Activated CD4-positive, CD25-positive, alpha-beta regulatory T cell (primary cell): ENCODE measurements around the gene FKTN.

ENCODE experiments used
- DNase-seq, 4 experiments: peaks; one replicate each; lab custom pipeline; 2025; lab: John Stamatoyannopoulos, UW

FKTN gene

DNA sequence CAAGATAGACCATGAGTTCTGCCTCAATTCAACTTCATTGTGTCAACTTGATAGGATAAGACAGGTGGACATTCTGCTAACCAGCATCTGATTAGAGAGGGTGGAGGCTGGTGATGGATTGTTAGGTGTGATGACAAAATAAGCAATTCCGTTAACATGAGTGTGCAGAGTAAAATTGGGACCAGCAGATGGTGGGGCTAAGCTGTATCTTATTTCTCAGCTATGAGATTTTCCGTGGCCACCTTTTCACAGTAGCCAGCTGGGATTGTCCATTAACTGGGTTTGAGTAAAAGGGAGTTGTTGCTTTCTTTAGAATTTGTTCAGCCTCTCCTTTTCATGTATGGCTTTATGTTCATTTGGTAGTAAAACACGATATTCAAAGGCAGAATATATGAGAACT is 75.5 kb downstream of the FKTN start:
- DNase-seq: no peak

DNA sequence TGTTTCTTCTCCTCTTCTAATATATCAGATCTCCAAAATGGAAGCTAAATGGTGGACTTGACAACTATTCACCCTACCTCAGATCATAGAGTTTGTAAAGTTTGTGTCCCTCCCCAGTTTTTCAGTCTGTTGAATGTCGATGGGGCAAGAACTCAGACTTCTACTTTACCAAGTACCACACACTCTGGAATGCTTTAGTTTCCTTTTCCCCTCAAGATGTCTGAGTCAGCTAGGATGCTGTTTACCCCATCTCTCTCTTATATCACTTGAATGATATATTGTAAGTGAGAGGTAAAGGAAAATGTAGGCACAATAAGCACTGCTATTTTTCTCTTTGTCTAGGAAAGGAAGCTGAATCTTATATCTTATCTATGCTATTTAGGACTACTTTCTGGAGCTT is 78.4 kb downstream of the FKTN start:
- DNase-seq: no peak

DNA sequence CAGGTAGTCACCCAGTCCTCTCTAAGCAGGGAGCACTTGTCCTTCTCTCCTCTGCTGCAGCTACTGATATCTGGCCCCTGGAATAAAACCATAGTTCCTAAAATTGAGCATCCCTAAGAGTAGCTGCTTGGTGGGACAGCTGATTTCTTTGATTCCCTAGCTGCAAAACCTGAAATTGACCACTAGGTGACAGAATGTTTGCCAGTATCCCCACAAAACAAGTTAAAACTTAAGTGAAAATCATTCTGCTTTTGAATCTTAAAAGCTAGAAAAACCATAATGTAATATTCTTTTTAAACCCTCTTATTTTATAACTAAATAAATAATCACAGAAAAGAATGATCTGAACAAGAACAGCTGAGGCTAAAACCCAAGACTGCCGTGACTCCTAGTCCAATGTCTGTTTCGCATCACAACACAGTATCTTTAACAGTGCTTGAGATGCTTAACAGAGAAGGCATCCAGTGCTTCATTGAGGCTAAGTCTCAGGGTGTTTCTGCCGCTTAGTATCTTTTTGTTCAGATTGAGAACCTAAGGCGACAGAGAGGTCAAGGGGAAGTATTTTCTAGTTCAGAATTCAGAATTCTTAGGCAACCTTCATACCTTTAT is 80.0 kb downstream of the FKTN start:
- DNase-seq: no peak

DNA sequence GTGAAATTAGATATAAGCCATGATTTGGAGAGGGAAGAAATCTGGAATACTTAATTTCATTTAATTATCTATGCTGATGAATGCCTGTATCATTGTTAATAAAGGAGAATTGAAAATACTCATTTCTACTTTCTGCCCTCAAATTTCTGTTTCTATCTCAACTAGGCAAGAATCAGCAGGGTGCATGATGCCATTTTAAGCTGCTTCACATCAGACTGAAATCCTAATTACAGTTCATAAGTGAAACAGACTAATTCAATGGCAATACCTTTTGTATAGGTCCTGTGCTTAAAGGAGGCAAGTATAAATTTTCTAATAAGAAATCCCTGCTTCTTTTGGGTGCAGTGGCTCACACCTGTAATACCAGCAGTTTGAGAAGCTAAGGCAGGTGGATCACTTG is 82.0 kb downstream of the FKTN start:
- no peak for DNase-seq

DNA sequence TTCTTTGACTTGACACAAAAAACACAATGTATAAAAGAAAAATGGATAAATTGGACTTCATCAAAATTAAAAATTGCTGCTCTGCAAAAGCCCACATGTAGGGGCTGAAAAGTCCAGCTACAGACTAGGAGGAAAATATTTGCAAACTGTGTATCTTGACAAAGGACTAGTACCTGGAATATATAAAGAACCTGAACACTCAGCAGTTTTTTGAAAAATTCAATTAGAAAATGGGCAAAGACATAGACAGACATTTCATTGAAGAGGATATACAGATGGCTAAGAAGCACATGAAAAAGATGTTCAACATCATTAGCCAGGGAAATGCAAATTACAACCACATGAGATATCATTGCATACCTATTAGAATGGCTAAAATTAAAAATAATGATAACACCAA is 85.9 kb downstream of the FKTN start:
- no peak for DNase-seq

DNA sequence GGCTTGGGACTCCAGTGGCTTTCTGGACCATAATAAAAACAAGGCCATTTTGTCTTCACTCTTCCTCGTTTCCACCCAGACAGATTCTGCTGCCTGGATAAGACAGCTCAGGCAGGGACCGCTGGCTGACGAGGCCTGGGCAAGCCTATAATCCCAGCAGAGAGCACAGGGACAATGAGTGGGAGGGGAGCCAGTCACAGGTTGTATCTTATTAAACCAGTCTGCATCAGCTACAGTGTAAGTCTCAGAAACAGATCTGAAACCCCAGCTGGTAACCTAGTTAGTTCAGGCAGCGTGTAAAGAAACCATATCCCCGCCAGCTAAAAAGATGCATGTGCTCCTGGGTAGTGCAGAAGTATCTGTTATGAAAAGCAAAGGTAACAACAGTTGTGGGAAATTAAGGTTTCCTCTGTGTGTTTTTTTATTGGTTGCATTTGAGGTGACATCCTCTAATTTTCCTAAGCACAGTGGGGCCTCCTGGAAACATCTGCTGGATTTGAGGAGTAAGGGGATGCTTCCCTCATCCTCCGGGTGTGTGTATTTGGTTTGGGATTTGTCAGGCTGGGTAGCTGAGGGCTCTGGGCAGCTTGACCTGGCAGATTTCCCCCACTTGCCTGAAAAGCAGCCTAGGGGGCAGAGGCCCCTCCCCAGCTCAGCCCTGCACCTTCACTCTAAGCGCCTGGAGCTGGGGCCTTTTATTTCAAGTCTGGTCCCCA is 89.1 kb downstream of the FKTN start:
- DNase-seq: no peak

DNA sequence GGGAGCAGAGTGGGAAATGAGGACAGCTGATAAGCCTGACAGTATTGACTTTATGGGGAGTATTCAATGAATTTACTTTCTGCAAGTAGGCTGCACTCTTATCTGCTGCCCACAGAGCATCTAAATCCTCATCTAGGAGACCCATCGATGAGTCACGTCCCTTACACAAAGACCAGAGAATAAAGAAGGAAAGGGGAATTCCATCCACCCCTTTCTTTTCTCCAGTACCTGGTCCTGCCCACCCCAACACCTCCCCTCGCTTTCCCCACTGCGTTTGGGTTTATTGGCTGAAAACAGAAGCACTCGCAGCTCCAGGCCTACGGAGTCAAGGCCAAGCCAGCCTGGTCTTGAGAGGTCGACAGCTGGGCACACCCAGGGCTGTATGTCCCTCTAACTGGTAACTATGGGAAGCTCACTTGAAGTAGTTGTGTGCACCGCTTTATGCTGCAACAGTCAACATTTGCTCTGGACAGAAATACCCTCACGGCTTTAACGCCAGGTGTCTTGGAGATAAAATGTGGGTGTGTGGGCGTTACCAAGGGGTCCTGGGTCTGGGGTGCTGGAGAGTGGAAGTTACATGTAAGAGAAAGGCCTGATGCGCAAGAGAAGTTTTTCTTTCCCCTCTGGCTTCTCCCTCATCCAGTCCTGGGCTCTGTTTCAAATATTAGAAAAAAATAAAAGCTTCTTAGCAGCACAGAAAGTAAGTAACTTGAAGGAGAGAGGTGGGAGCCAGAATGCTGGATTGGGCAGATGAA is 89.8 kb downstream of the FKTN start:
- DNase-seq: no peak

DNA sequence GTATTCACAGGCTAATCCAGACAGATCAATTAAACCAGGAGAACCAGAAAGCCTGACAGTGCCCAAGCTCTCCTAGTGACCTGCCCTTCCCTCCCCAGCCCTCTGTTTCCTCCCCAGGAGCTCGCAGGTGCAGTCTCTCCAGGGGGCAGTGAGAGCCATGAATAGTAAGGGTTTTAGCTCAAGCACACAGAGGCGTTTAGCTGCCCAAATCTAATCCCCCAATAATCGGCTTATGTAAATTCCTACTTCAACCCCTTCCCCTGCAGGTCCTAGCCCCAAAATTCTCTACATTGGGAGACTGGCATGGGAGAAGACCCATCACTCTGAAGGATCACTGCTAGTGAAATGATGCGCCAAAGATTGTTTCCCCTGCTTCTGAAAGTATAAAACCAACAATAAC is 93.9 kb downstream of the FKTN start:
- DNase-seq: no peak

DNA sequence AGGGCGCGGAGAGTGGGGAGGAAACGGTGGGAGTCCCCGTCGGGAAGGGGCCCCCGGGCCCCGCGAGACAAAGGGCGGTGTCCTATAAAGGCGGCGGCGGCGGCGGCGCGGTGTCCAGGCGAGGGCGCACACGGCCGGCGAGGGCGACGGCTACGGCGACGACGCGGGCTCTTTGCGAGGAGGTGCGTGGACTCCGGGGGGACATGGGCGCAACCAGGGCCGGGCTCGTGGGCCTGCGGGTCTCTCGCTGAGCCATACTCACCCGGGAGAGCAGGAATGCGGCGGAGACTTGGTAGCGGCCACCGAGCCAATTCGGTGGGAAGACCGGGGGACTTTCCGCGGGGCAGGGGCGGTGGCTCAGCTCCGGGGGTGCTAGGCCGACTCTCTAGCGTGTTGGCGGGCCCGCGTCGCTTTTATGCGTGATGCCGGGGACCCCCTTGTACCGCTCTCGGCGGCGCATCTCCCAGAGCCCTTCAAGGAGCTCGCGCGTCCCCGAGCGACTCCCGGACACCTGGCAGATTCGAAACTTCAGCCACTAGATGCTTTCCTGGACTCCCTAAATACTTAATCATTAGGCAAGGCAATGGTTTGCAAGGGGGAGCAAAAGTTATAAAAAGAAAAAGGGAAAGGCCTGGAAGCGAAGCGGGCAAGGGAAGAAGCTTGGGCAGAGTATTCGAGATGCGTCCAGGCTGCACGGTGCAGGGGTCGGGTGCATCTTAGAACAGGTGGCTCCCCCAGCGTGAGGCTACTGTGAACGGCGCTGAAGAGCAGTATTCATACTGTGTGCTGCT is 98.4 kb downstream of the FKTN start:
- DNase-seq: no peak

DNA sequence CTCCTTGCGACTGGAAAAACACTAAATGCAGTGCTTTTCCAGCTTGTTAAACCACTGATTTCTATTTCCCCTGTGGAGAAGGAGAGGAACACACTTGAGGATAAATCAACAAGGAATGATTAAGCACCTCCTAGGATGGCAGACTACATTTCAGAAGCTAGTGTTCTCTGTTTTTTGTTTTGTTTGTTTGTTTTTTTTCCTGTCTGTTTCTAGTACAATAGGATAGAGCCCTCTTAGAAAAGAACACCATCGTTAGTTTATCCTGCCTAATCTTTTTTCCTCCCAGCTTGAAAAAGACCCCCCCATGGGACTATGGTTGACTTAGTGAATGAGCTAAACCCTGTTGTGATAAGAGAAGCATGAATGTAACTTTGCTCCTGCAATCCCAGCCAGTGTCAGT is 100.4 kb downstream of the FKTN start:
- no peak for DNase-seq

DNA sequence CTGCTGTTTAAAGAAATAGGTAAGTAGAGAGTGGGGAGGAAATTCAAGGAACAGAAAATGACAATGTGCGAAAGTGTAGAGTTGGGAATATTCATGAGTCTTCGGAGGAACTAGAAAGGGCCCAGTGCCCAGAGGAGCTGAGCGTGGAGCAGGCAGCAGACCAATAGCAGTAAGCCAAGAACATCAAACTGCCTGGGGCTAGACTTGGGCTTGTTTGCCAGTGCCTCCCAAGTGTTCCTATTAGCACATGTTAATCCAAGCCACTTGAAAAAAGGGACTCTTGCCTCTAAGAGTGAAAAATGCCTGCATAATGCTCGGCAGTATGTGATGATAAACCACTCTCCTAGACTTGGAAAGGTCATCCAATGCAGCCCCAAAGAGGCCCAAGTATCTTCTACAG is 103.1 kb downstream of the FKTN start:
- no peak for DNase-seq

DNA sequence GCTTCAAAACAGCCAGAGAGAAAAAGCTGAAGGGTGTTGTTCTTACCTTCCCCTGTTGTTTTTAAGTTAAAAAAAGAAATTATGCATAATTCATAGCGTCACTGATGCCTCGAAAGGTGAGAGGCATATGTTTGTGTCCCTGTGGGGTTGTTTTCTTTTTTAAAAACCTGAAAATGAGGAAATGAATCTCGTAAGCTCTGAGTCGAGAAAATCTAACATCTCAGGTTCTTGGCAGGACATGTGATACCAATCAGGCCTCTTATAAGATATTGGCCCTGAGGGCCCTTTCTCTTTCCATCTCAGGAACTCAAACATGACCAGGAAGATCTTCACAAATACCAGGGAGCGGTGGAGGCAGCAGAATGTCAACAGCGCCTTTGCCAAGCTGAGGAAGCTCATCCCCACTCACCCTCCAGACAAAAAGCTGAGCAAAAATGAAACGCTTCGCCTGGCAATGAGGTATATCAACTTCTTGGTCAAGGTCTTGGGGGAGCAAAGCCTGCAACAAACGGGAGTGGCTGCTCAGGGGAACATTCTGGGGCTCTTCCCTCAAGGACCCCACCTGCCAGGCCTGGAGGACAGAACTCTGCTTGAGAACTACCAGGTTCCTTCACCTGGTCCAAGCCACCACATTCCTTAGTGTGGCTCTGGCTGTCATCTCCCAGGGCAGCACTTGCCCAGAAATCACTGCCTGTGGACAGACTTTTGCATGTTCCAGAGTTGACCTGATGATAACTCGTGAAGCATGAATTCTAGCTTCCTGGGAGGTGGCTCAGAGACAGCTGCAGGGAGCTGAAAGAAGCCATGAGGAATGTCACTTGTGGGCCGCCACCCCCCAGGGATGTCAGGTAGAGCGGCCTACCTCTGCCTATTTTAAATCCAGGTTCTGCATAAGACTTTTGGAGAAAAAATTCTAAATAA is 104.5 kb downstream of the FKTN start, which contains the start of gene TAL2:
Gene TAL2 (plus strand): TSS at position 274 of the 921 bp plus-strand sequence. CDS start 40 bp downstream, at position 314.
- no peak for DNase-seq

DNA sequence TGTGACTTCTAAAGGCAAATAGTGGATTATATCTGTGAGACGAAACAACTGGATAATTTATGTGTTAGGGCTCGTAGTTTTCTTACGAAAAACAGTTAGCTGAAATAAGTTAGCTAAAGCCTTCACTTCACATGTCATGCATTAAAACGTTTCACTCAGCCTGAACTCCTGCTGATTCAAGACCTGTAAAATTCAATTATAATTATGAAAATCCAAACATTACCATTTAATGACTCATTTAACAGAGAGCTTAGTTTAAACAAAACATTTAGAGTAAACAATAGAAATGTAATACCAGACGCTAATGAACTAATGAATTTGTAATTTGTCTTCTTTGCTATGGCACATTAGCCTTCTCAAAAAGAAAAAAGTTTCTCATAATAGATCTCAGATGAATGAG is 106.0 kb downstream of the FKTN start:
- no peak for DNase-seq

DNA sequence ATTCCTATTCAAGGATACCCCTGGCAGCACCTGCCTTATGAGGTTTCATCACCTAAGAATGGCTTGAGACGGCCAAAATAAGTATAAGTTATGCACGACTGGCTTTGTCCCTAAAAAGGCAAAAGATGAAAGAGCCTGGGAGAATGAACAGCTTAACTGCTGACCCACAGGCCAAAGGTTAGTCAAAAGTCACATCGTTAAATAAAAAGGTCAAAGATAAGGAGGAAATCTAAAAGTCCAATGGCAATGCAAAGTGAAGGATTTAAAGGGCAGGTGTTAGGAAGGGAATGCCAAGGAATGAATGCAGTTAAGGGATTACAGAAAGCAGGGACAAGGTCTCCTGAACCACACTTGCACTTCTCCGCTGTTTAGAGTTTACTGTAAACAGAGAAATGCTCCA is 109.9 kb downstream of the FKTN start:
- DNase-seq: no peak

DNA sequence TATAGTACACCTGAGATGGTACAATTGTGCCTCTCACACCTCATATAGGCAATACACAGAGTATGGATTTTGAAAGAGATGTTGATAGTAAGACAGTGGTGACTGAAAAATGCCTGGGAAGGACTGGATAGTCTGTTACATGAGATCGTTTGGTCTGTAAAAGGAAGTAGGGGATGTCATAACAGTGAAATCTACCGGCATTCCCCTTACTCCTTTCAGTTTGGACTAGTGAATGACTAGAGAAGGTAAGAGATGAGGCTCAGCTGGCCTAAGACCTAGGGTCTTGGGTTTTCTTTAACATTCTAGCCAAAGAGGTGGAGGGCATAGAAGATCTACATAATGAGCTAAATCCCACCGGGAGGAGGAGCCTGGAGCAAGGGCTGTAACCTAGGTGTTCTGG is 112.4 kb downstream of the FKTN start:
- no peak for DNase-seq

DNA sequence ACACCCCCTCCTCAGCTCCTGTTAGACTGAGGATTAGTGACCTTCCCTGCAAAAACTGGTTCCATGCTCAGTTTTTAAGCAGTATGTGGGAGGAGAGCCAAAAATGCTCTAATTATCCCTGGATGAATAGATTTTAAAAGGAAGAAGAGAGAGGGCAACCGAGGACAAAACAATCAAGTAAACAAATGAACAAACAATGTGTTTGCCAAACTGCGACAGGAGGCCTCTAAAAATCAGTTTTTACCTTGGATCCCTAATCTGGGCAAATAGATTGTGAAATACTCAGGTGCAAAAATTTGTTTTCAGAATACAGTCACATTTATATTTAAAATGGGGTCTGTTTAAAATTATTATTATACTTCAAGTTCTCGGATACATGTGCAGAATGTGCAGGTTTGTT is 112.8 kb downstream of the FKTN start:
- DNase-seq: no peak

DNA sequence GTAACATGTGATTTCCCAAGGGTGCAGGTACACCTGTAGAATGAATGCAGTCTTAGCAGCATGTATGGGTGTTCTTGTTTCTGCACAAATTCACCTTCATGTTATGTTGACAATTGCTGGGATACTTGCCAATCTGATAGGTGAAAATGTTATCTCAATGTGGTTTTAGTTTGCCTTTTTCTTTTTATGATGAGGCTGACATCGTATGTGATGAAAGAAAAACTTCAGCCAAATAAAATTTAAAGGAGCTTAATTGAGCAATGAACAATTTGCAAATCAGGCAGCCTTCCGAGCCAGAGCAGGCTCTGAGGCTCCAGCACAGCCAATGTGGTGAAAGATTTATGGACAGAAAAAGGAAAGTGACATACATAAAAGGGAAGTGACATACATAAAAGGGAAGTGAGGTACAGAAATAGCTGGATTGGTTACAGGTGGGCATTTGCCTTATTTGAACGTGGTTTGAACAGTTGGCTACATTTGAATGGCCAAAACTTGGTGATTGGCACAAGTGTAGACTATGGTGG is 114.8 kb downstream of the FKTN start:
- DNase-seq: no peak

DNA sequence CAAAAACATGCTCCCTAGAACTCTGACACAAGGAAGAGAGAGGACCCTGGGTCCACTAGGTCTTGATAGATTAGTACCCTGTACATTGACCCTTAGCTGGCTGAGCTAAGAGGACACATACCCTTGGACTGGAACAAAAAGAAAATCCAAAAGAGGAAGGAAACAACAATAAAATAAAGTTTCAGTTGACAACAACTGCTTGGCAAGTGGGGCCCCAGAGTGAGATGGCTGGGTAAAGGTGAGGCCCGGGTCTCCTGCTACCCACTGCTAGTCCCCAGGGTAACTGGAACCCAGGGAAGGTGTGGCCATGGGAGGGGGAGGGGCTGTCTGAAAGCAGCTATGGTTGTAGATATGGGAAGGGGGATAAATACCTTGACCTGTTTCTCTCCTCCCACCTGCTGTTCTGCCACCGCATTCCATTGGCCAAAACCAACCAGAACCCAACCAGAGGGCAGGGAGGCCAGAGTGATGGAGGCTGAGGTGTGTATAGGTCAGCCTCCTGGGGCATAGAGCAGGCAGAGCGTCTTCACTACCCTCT is 116.0 kb downstream of the FKTN start:
- DNase-seq: no peak

DNA sequence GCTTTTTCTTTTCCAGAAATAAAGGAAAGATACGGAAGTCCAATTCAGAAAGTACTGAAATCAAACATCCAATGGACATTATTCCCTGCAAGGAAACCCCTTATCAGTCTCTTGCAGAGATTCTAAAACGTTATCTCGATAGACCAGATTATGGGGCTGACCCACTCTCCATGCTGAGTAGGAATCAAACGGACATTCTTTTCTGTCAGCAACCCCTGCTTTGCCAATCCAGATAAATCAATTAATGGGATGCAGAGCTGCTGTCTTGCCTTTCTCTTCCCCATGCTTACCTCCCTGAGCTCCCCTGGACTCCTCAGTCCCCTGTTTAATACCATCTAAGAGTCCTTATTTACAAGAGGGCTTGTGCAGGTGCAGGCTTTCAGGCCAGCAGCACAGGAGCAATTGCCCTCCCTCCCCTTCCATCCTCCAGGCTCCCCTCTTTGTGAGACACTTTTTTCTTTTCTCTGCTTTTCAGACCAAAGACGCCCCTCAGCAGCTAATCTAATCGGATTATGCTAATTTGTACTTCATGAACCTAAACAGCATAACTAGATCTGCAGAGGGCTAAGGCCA is 118.5 kb downstream of the FKTN start:
- no peak for DNase-seq

DNA sequence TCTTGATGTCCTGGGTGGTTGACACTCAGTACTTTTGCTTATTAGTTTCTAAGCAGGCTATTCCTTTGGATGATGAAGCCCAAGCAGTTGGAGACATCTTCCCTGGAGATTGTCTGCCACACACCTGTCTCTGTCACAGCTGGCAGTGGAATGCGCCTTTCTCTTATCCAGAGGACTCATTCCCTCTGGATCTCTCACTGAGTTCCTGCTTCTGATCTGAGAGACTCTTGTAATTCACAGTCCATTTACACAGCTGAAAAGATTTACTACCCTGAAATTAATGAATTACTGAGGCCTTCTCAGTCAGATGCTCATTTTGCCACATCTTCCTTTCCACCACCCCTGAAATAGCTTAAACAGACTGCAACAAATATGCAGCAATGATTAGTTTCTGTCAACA is 120.2 kb downstream of the FKTN start:
- no peak for DNase-seq
